Caco-2 (cell line): Measurements from ENCODE around the gene VSIR. TPM values are rescaled to one million over a fixed set of nuclear protein-coding genes. Genes with fewer than 3 reads are reported as not detected.

ENCODE experiments used
- BruUV-seq: library from RNA; stranded (reverse); fragments of 400-500 nt; replicated peaks from 2 replicates; lab custom pipeline; 2021; lab: Mats Ljungman, UMichigan
- CTCF ChIA-PET: fragments of 300-600 bp; sonication (Branson Sonifier 250); formaldehyde crosslinking; loops from one replicate; lab custom pipeline; 2022; ENCODE audit warnings: antibody characterized with exemption; lab: Charles Lee
- POLR2A ChIA-PET: fragments of 300-600 bp; sonication (Branson Sonifier 250); formaldehyde crosslinking; loops from one replicate; lab custom pipeline; 2022; ENCODE audit warnings: antibody characterized with exemption; lab: Charles Lee
- DNase-seq, 2 experiments: peaks; one replicate each; pipeline versions ENCODE4 v3.0.0 to v3.0.0-alpha.2; 2020 to 2022
- H3K27me3 ChIP-seq: replicated peaks from 2 replicates; pipeline ENCODE4 v1.6.0; 2011; ENCODE audit warnings: low read length; ENCODE audit not compliant: control insufficient read depth, insufficient read depth
- H3K36me3 ChIP-seq: 2 replicates; pipeline ENCODE4 v1.5.1; 2011; ENCODE audit warnings: low read length; ENCODE audit not compliant: control insufficient read depth, insufficient read depth
- H3K4me1 ChIP-seq: fragments of 250-450 bp; sonication (Bioruptor Pico); 2 replicates; pipeline ENCODE4 v1.5.1; 2020; ENCODE audit warnings: mild to moderate bottlenecking
- H3K4me3 ChIP-seq: 2 replicates; pipeline ENCODE4 v1.5.1; 2011; ENCODE audit warnings: low read depth, mild to moderate bottlenecking, control low read depth, low read length
- H3K9me3 ChIP-seq: fragments of 250-450 bp; sonication (Bioruptor Pico); 2 replicates; pipeline ENCODE4 v1.5.1; 2020; ENCODE audit warnings: mild to moderate bottlenecking, moderate library complexity
- H3K27ac Mint-ChIP-seq: one replicate; pipeline ENCODE4 v1.8.0; 2022; ENCODE audit warnings: mixed read lengths; ENCODE audit not compliant: unreplicated experiment
- H3K27me3 Mint-ChIP-seq: one replicate; pipeline ENCODE4 v1.8.0; 2022; ENCODE audit warnings: mixed read lengths; ENCODE audit not compliant: insufficient read depth, unreplicated experiment
- H3K36me3 Mint-ChIP-seq: one replicate; pipeline ENCODE4 v1.8.0; 2022; ENCODE audit warnings: mild to moderate bottlenecking, mixed read lengths; ENCODE audit not compliant: insufficient read depth, unreplicated experiment
- H3K4me1 Mint-ChIP-seq: one replicate; pipeline ENCODE4 v1.8.0; 2022; ENCODE audit warnings: low read depth, mixed read lengths; ENCODE audit not compliant: unreplicated experiment
- H3K4me3 Mint-ChIP-seq: one replicate; pipeline ENCODE4 v1.8.0; 2022; ENCODE audit warnings: mild to moderate bottlenecking, moderate library complexity, mixed read lengths; ENCODE audit not compliant: unreplicated experiment
- H3K9me3 Mint-ChIP-seq: one replicate; pipeline ENCODE4 v1.8.0; 2022; ENCODE audit warnings: mixed read lengths; ENCODE audit not compliant: unreplicated experiment
- intact Hi-C: fragments of 100-400 bp; cut with micrococcal nuclease; formaldehyde crosslinking; loops from one replicate; pipeline ENCODE4 v1.10.0; 2022; ENCODE audit not compliant: unreplicated experiment
- total RNA-seq: library from RNA; stranded (reverse); gene quantifications from 2 replicates; pipeline ENCODE4 v1.2.3, GENCODE V29; 2022
- TF ChIP-seq, protein P1 (sequence below), 2 experiments: fragments of 200-600 bp in 1 of 2; IDR thresholded peaks; 1 replicate in 1 of 2; 2 replicates in 1 of 2; pipeline versions ENCODE4 v1.5.1 to v1.8.0; 2011 to 2022; ENCODE audit warnings: antibody characterized with exemption in 1 of 2, control low read depth in 1 of 2, inconsistent platforms in 1 of 2, low read depth in 1 of 2, low read length in 1 of 2, mild to moderate bottlenecking in 1 of 2, moderate library complexity in 1 of 2; ENCODE audit not compliant: insufficient read depth in 1 of 2, severe bottlenecking in 1 of 2, unreplicated experiment in 1 of 2

The VSIR gene
- total RNA-seq, 1 experiment from 2014 or later, result 44.0 TPM

DNA sequence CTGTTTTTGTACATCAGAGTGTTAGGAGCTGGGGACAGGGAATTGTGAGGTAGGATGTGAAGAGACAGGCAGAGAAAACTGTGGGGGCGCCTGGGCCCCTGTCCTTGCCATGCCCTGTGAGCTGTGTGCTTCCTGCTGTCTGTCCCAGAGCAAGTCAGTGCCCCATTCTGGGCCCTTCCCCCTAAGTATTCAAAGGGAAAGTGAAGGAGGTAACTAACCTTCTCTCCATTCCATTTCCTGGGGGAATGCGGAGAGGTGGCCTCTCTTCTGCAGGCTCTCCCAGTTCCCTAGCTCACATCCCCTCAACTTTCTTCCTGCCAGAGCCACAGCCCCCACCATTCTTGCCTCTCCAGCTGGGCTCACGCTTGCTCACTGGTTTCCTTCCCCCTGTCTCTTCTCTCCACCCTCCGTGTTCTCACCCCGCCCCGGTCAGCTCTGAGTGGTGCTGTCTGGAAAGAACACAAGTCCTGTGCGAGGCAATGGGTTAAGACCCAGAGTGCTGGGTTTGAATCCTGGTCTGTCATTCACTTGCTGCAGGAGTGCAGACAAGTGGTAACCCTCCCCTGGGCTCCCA, 9.7 kb upstream of the VSIR start:
- intact Hi-C loops, result no loop called here
- no TSS peak for BruUV-seq
- Histone ChIP-seq H3K9me3 (no peaks in the 10 kb centered on the region), H3K36me3 (no peaks in the 10 kb centered on the region), H3K4me3 (no peak overlapping the region), H3K27me3 (no peaks in the 10 kb centered on the region), H3K4me1 (no peaks in the 10 kb centered on the region)
- TF ChIP-seq, protein P1, sequence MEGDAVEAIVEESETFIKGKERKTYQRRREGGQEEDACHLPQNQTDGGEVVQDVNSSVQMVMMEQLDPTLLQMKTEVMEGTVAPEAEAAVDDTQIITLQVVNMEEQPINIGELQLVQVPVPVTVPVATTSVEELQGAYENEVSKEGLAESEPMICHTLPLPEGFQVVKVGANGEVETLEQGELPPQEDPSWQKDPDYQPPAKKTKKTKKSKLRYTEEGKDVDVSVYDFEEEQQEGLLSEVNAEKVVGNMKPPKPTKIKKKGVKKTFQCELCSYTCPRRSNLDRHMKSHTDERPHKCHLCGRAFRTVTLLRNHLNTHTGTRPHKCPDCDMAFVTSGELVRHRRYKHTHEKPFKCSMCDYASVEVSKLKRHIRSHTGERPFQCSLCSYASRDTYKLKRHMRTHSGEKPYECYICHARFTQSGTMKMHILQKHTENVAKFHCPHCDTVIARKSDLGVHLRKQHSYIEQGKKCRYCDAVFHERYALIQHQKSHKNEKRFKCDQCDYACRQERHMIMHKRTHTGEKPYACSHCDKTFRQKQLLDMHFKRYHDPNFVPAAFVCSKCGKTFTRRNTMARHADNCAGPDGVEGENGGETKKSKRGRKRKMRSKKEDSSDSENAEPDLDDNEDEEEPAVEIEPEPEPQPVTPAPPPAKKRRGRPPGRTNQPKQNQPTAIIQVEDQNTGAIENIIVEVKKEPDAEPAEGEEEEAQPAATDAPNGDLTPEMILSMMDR (IDR thresholded peaks at IDR 0.05; ENCODE audit: insufficient read depth in 1 of 2, low read depth in 1 of 2, low read length in 1 of 2, severe bottlenecking in 1 of 2, unreplicated experiment in 1 of 2), result no peak
- H3K27ac Mint-ChIP-seq, result no peak overlapping the region
- CTCF ChIA-PET, result no interaction called here
- H3K36me3 Mint-ChIP-seq, result no peaks in the 10 kb centered on the region
- no peak for DNase-seq
- no peaks in the 10 kb centered on the region for H3K27me3 Mint-ChIP-seq
- H3K4me1 Mint-ChIP-seq, result no peaks in the 10 kb centered on the region
- POLR2A ChIA-PET, result no interaction called here
- no peak overlapping the region for H3K4me3 Mint-ChIP-seq
- H3K9me3 Mint-ChIP-seq, result no peaks in the 10 kb centered on the region

DNA sequence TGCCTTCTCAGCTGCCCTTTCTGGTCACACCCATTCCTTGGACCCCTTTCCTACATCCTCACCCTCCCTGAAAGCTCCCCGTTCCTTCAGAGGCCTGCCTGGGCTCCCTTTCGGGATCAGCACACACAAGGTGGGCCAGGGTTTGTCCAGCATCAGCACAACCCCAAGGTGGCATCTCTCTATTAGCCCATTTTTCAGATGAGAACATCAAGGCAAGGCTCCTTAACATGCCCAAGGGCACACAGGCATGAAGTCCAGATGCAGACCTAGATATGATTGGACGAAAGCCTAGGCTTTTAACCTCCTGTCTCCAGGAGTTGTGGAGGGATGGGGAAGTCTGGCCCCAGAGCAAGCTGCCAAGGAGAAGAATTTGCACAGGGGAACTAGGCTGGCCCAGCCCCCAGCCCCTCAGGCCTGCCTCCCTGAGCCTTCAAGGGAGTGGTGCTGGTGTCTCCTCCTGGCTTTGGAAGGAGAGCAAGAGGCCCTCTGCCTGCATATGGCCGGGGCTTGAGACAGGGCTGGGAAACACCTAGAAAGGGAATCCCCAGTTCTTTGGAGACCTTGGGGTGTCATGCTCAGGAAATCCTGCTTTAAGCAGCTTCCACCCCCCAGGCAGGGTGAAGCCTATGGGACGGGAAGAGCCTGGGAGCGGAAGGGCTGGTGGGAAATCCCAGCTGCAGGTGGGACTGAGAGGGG, 9.0 kb upstream of the VSIR start:
- Histone ChIP-seq H3K4me3 (no peak overlapping the region), H3K36me3 (no peaks in the 10 kb centered on the region), H3K4me1 (no peaks in the 10 kb centered on the region), H3K27me3 (no peaks in the 10 kb centered on the region), H3K9me3 (no peaks in the 10 kb centered on the region)
- DNase-seq, result no peak
- H3K4me3 Mint-ChIP-seq, result no peak overlapping the region
- BruUV-seq, result no TSS peak
- no peaks in the 10 kb centered on the region for H3K36me3 Mint-ChIP-seq
- ChIA-PET CTCF (no interaction called here), POLR2A (no interaction called here)
- no peaks in the 10 kb centered on the region for H3K27me3 Mint-ChIP-seq
- no peaks in the 10 kb centered on the region for H3K9me3 Mint-ChIP-seq
- intact Hi-C loops, result no loop called here
- no peaks in the 10 kb centered on the region for H3K4me1 Mint-ChIP-seq
- TF ChIP-seq, protein P1 (IDR thresholded peaks at IDR 0.05; ENCODE audit: insufficient read depth in 1 of 2, low read depth in 1 of 2, low read length in 1 of 2, severe bottlenecking in 1 of 2, unreplicated experiment in 1 of 2), result no peak
- H3K27ac Mint-ChIP-seq, result no peak overlapping the region

DNA sequence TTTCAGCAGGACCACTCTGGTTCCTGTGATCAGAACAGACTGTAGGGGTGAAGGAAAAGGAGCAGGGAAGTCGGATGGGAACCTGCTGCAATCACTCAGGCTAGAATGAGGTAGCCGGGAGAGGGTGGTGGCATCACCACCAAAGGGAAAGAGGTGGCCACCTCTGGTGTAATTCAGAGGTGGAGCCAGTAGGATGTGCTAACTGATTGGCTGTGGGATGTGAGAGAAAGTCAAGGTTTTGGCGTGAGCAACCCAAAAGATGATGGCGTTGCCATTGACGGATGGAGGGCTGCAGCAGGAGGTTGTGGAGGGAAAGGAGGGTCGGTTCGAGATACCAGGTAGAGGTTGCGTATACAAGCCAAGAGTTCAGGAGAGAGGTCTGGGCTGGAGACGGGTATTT, 7.4 kb upstream of the VSIR start:
- Mint-ChIP-seq H3K36me3 (no peaks in the 10 kb centered on the region), H3K9me3 (no peaks in the 10 kb centered on the region), H3K4me3 (no peak overlapping the region), H3K27me3 (no peaks in the 10 kb centered on the region), H3K27ac (no peak overlapping the region), H3K4me1 (no peaks in the 10 kb centered on the region)
- intact Hi-C loops, result no loop called here
- H3K4me1 ChIP-seq, result no peaks in the 10 kb centered on the region
- TF ChIP-seq, protein P1 (IDR thresholded peaks at IDR 0.05; ENCODE audit: insufficient read depth in 1 of 2, low read depth in 1 of 2, low read length in 1 of 2, severe bottlenecking in 1 of 2, unreplicated experiment in 1 of 2), result no peak
- ChIA-PET POLR2A (no interaction called here), CTCF (no interaction called here)
- no peaks in the 10 kb centered on the region for H3K9me3 ChIP-seq
- H3K27me3 ChIP-seq, result no peaks in the 10 kb centered on the region
- DNase-seq, result no peak
- BruUV-seq, result no TSS peak
- H3K4me3 ChIP-seq, result no peak overlapping the region
- no peaks in the 10 kb centered on the region for H3K36me3 ChIP-seq
